GOT3 (cell line): ENCODE measurements around the gene THOC2.
"Not testable (repeated sequence)": the region's sequence is repeated elsewhere in the genome, so short reads cannot be mapped to it uniquely, and the experiment has no call there.

ENCODE experiments used
- DNase-seq: peaks from one replicate; lab custom pipeline; 2025; ENCODE audit warnings: mixed read lengths; lab: John Stamatoyannopoulos, UW

Gene THOC2

DNA sequence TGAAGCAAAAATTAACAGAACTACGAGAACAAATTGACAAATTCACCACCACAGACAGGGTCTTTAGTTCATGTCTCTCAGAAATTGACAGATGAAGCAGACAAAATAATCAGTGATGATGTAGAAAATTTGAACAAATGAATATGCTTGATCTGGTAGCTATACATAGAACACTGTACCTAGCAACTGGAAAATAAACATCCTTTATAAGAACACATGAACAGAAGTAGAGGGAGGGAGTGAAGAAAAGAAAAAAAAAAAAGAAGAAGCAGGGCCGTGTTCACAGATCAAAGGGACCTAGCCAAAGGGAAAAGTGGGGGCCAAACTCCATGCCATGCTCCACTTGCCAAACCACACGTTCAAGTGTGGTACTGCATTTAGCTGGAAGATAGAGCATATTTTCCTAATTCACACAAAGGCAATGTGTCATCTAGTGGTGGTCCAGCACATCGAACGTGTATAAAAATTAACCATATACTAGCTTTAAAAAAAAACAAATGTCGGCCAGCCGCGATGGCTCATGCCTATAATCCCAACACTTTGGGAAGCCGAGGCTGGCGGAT is 5.6 kb upstream of the THOC2 start:
- DNase-seq: no peak

DNA sequence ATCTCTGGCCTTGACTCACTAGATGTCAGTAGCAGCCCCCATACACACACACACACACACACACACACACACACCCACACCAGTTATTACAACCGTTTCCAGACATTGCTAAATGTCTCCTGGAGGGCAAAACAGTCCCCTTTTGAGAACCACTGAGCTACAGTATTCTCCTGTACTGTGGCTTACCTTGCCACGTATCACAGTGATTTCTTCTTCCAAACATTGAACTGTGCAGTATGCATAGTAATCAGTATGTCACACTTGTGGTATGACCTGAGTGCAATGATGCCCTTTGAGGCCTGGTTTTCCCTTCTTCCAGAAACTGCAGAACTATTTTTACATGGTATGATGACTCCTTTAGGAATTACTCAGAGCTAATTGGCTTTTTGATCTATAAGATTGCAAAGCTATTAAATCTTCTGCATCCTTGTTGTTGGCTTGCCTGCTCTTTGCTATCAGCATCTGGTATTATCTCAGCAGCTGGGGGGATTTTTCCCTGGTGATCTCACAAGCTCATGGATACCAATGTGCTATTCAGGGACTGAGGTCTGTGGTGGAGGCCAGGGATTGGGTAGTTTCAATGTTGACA is 3.6 kb upstream of the THOC2 start:
- DNase-seq: no peak

DNA sequence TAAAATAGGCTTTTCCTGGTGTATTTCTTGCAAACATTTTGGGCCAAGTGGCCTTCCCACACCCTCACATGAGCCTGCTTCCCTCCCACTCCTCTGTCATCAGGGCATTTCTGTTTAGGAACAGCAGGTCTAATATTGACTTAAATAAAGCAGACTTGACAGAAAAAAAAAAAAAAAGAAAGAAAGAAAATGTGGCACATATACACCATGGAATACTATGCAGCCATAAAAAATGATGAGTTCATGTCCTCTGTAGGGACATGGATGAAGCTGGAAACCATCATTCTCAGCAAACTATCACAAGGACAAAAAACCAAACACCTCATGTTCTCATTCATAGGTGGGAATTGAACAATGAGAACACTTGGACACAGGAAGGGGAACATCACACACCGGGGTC is 2.3 kb upstream of the THOC2 start:
- DNase-seq: not testable (repeated sequence)

DNA sequence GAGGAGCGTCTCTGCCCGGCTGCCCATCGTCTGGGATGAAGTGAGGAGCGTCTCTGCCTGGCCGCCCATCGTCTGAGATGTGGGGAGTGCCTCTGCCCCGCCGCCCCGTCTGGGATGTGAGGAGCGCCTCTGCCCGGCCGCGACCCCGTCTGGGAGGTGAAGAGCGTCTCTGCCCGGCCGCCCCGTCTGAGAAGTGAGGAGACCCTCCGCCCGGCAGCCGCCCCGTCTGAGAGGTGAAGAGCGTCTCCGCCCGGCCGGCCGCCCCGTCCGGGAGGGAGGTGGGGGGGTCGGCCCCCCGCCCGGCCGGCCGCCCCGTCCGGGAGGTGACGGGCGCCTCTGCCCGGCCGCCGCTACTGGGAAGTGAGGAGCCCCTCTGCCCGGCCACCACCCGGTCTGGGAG is 1.2 kb upstream of the THOC2 start:
- DNase-seq: not testable (repeated sequence)

DNA sequence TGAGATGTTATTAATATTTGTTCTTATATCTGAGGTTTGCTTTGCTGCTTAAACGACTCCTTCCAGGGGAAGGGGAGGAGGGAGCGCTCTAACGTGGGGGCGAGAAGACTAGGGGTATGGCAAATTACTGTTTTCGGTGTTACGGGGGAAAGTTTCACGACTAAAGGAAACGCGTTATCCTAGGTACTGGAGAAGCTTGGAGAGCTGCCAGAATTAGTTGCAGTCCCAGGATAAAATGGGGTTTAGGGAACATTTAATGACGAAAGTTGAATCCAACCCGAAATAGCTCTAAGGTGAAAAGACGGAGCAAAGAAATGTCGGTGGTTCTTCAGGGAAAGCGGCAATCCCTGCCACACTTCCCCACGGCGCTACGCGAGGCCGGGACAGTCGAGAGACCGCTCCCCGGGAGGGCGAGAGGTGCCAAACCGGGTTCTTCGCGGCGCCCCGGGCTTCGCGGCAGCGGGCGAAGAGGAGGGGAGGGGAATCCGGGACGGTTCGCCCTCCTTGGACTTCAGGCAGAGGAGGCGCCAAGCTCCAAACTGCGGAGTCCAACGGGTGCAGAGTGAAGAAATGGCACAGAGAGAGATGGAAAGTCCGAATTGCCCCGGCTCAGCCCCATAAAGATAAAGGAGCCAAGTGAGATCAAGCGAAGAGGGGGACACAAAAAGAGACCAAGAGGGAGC is 724 bp downstream of the THOC2 start:
- DNase-seq: no peak

DNA sequence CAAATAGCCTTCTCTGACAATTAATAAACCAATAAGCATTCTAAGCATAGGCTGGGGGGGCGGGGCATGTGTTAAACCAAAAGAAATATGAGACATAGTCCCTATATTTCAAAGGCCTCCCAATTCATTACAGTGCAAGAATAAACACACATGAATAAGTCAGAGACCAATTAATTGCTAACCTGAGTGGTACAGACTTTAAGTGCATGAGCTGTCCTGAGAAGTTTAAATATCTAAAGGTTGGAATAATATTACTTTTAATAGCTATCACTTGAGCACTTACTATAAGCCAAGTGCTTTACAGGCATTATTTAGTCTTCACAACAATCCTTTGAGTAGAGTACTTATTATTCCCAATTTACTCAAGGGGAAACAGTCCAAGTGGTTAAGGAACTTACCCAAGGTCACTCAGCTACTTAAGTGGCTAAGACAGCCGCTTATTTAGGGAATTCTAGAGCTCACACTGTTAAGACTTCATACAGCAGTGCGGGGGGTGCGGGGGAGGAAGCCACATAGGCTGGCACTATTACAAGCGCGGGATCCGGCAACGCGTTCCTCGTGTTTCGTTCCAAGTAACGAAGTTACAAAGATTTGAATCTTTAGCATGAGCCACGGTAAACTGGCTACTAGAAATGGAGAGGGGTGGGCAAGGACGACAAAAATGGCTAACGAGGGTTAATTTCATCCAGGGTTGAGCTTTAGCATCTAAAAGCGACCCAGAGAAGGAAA is 1.4 kb downstream of the THOC2 start:
- DNase-seq: no peak

DNA sequence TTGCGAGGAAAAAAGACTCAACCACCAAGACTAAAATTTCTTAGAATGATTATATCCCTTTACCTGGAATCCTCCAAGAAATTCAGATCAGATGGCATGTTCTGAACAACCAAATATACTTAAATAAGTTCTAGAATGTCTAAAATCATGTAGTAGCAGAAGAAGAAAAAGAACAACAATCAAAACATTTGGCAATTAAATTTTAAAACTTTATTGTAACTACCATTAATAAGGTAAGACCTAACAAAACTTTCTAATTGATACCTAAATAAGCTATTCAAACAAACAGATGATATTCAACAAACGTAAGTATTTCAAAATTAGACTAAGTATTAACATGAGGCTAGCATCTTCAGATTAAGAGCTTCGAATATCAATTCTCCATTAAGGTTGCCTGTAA is 4.3 kb downstream of the THOC2 start:
- no peak for DNase-seq

DNA sequence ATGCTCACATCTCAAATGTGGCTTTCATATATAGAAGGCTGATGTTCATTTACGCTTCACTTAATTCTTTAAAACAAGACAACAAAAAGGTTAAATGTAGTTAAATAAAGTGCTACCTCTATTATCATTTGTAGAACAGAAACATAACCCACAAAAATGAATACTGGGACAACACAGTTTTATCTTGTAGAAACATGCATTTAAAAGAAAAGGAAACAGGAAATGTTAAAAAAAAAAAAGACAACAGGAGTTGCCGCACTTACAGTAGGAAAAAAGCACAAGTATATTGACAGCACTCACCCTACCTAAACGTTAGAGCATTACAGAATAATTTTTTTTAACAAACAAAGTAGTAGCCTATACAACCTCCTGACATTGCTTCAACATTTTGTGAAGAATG is 4.8 kb downstream of the THOC2 start:
- no peak for DNase-seq

DNA sequence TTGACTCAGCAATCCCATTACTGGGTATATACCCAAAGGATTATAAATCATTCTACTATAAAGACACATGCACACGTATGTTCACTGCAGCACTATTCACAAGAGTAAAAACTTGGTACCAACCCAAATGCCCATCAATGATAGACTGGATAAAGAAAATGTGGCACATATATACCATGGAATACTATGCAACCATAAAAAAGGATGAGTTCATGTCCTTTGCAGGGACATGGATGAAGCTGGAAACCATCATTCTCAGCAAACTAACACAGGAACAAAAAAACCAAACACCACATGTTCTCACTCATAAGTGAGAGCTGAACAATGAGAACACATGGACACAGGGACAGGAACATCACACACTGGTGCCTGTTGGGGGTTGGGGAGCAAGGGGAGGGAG is 10.7 kb downstream of the THOC2 start:
- DNase-seq: not testable (repeated sequence)

DNA sequence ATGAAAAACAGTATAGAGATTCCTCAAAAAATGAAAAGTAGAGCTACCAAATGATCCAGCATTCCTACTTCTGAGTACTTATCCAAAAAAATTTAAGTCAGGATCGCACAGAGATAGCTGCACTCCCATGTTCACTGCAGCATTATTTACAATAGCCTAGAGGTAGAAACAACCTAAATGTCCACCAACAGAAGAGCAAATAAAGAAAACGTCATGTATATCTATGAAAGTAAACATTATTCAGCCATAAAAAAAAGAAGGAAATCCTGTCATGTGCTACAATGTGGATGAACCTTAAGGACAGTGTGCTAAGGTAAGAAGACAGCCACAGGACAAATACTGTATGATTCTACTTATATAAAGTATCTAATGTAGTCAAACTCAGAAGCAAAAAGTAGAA is 12.4 kb downstream of the THOC2 start:
- no peak for DNase-seq

DNA sequence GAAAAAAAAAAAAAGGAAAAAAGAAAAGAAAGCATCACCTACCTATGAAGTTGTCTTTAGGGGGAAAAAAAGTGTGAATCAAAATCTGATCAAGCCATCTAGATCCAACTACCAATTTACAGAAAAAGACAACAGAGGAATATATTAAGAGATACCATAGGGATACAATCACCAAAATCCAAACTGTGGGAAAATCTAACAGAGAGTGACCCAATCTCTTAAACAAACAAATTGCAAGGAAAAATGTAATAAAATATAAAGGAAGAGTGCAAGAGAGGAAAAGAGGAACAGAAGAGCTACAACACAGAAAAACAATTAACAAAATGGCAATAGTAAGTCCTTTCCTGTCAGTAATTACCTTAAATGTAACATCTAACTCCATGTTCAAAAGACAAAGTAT is 19.0 kb downstream of the THOC2 start:
- DNase-seq: no peak

DNA sequence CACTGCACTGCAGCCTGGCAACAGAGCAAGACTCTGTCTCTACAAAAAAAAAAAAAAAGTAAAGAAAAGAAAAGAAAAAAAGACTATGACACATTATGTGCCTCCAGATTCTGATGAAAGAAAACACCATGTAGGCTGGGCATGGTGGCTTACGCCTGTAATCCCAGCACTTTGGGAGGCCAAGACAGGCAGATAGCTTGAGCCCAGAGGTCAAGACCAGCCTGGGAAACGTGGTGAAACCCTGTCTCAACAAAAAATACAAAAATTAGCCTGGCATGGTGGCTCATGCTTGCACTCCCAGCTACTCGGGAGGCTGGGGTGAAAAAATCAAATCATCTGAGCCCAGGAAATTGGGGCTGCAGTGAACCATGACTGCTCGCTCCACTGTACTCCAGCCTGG is 19.4 kb downstream of the THOC2 start:
- no peak for DNase-seq

DNA sequence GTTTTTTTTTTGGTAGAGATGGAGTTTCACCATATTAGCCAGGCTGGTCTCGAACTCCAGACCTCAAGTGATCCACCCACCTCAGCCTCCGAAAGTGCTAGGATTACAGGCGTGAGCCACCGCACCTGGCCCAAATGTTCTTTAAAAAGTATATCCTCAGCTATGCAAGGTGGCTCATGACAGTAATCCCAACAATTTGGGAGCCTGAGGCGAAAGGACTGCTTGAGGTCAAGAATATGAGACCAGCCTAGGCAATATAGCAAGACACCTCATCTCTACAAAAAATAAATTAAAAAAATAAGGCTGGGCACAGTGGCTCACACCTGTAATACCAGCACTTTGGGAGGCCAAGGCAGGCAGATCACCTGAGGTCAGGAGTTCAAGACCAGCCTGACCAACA is 21.7 kb downstream of the THOC2 start:
- DNase-seq: not testable (repeated sequence)

DNA sequence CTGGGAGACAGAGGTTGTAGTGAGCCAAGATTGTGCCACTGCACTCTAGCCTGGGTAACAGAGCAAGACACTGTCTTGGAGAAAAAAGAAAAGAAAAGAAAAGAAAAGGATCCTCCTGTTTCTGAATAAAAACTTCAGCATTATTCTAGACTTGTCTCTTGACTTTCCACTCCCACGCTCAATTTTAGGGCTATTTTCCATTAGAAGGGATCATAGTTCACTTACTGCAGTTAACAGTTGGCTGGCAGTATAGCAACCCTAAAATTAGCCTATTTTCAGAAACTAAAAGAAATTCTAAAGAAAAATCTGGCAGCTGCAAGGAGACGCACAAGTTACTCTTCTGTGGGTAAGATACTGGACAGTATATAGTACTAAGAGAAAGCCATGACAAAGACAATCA is 28.1 kb downstream of the THOC2 start:
- DNase-seq: no peak

DNA sequence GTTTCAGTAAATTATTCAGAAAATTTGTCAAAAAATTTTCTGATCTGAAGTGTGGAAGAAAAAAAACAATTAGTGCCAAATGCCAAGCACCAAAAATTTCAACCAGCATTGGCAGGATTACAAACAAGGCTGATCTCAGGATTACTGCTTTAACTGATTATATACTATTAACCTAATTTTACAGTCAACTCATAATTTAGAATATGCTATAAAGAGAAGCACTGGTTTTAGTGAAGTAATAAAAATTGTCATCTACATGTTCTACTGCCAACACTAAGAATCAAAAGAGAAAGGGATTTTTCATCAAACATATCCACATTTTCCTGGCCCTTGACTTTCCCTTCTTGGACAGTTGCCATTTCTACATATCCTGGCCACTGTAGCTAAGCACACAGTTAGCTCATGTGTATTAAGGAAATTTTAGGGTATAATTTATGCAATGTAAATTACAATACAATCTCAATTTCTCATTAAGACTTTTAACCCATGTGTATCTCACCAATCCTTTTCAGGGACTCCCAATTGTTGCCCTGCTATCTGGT is 33.8 kb downstream of the THOC2 start:
- DNase-seq: no peak

DNA sequence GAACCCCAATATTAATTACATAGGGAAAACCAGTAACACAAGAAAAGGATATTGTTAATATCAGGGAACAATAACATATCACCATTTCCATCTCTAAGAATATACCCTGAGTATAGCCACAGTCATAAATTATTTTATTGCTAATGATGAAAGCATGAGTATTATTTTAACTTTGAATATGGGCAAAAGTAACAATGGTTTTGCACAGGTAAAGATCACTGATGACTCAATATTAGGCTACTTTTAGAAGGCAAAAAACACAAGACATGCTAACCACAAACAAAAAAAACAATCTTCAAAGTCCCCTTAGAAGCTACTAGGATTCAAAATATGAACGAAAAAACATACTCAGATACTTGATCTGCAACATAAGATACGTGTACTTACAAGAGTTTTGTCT is 36.5 kb downstream of the THOC2 start:
- no peak for DNase-seq

DNA sequence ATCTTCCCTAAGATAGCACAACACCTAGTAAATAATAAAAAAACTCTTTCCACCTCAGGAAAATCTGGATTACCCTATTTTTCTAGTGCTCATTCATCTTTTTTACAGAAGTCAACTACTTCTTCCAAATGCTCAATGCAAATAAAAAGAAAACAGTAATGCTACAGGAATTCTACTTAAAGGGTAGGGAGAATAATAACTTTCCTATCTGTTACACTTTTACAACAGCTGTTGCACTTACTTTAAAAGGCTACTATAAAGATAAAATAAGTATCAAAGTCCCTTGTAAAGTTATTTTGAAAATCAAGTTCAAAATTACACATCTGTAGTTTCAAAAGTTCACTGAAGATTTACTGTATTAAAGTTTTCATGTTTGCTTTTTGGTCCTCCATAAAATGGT is 37.6 kb downstream of the THOC2 start:
- no peak for DNase-seq

DNA sequence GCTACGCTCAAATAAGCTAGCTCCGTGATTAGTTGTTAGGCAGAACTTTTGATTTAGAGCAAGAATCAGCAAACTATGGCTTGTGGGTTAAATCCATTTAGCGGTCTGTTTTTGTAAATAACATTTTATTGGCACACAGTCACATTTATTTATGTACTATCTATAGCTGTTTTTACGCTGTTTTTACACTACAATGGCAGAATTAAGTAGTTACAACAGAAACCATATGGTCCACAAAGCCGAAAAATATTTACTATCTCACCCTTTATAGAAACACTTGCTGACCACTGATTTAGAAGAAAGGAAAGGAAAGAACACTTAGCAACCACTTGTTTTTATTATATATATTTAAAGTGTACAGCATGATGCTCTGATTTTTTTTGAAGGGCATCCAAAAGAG is 41.1 kb downstream of the THOC2 start:
- no peak for DNase-seq

DNA sequence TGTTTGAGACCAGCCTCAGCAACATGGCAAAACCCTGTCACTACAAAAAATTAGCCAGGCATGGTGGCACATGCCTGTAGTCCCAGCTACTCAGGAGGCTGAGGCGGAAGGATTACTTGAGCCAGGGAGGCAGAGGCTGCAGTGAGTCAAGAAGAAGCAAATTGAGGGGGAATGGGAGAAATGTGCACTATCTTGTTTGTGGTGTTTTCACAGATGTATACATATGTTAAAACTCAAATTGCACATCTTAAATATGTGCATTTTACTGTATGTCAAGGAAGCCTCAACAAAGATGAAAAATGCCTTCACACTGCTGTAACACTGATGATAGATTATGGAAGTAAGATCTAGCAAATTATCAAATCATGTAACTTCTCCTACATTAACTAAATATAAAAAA is 44.3 kb downstream of the THOC2 start:
- no peak for DNase-seq

DNA sequence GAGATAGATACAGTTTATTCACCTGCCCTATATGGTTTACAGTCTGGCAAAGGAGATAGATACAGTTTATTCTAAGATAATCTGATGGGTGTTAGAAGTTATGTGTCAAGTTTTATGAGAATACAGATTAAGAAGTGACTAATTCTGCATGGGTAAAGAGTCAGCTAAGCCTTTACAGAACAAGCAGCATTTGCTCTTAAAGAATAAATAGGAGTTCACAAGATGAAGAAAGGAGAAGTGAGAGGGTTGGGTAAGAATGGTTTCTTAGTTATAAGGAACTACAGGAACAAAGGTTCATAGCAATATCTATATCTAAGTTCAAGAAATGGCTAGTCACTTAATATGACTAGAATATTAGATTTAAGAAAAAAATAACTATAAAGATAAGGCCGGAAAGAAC is 47.6 kb downstream of the THOC2 start:
- no peak for DNase-seq

DNA sequence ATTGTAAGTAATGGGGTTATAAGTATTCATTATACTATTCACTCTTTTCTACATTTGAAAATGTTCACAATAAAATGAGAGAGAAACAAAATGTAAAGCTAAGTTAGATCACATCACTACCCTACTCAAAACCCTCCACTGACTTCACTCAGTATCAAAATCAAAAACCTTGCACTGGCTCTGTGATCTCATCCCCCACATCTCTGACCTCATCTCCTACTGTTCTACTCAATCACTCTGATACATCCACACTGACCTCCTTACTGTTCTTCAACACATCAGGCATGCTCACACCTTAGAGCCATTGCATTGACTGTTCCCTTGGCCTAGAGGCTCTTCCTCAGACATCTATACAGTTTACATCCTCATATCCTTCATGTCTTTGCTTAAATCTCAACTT is 50.7 kb downstream of the THOC2 start:
- no peak for DNase-seq

DNA sequence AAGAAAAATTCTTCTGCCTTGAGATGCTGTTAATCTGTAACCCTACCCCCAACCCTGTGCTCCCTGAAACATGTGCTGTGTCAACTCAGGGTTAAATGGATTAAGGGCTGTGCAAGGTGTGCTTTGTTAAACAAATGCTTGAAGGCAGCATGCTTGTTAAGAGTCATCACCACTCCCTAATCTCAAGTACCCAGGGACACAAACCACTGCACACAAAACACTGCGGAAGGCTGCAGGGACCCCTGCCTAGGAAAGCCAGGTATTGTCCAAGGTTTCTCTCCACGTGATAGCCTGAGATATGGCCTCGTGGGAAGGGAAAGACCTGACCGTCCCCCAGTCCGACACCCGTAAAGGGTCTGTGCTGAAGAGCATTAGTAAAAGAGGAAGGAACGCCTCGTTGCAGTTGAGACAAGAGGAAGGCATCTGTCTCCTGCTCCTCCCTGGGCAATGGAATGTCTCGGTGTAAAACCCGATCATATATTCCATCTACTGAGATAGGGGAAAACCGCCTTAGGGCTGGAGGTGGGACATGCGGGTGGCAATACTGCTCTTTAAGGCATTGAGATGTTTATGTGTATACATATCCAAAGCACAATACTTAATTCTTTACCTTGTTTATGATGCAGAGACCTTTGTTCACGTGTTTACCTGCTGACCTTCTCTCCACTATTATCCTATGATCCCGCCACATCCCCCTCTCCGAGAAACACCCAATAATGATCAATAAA is 53.0 kb downstream of the THOC2 start:
- DNase-seq: not testable (repeated sequence)
